Brain microvascular endothelial cell (primary cell): ENCODE data around the gene ADRA2A.

ENCODE experiments used
- DNase-seq: peaks from one replicate; pipeline ENCODE4 v3.0.0-alpha.2; 2020
- H3K27ac ChIP-seq: fragments of 250-450 bp; sonication (Bioruptor Pico); 2 replicates; pipeline ENCODE4 v1.5.1; 2020; ENCODE audit warnings: mild to moderate bottlenecking, moderate library complexity
- H3K27me3 ChIP-seq: fragments of 250-450 bp; sonication (Bioruptor Pico); replicated peaks from 2 replicates; pipeline ENCODE4 v1.5.1; 2020; ENCODE audit warnings: mild to moderate bottlenecking
- H3K36me3 ChIP-seq: fragments of 250-450 bp; sonication (Bioruptor Pico); replicated peaks from 2 replicates; pipeline ENCODE4 v1.5.1; 2020; ENCODE audit warnings: mild to moderate bottlenecking
- H3K4me3 ChIP-seq: 2 replicates; pipeline ENCODE4 v1.5.1; 2011; ENCODE audit warnings: low read depth, mild to moderate bottlenecking, control low read depth, low read length, moderate library complexity
- CTCF ChIP-seq: IDR thresholded peaks from 2 replicates; pipeline ENCODE4 v1.5.1; 2011; ENCODE audit warnings: low read depth, mild to moderate bottlenecking, moderate library complexity, low read length, control low read depth, inconsistent platforms; ENCODE audit errors: missing control alignments
- in situ Hi-C: cut with HindIII; loops from 2 replicates; pipeline ENCODE4 v1.10.0; 2017; ENCODE audit warnings: low sequenced_read_pairs, low pct_ligation_motif_present

Gene ADRA2A

GRCh38 chr10:111084366-111085255 lies 7.8 kb downstream of the ADRA2A start:
- TF ChIP-seq CTCF = no peak
- in situ Hi-C loops = no loop called here
- H3K4me3 ChIP-seq = no peak overlapping the region
- no peak for DNase-seq
- H3K27ac ChIP-seq = no peak overlapping the region
- H3K36me3 ChIP-seq = no peaks in the 10 kb centered on the region
- no peaks in the 10 kb centered on the region for H3K27me3 ChIP-seq

- no peak for DNase-seq
- Histone ChIP-seq H3K36me3 (no peaks in the 10 kb centered on the region), H3K27me3 (no peaks in the 10 kb centered on the region), H3K27ac (no peak overlapping the region), H3K4me3 (no peak overlapping the region)
- TF ChIP-seq CTCF = no peak
- in situ Hi-C loops = no loop called here
Measured at GRCh38 chr10:111085690-111086353, 9.0 kb downstream of the ADRA2A start.

GRCh38 chr10:111086574-111086973 lies 9.7 kb downstream of the ADRA2A start:
- TF ChIP-seq CTCF = no peak
- DNase-seq = no peak
- in situ Hi-C loops = no loop called here
- Histone ChIP-seq H3K27me3 (no peaks in the 10 kb centered on the region), H3K4me3 (no peak overlapping the region), H3K36me3 (no peaks in the 10 kb centered on the region), H3K27ac (no peak overlapping the region)

DNA sequence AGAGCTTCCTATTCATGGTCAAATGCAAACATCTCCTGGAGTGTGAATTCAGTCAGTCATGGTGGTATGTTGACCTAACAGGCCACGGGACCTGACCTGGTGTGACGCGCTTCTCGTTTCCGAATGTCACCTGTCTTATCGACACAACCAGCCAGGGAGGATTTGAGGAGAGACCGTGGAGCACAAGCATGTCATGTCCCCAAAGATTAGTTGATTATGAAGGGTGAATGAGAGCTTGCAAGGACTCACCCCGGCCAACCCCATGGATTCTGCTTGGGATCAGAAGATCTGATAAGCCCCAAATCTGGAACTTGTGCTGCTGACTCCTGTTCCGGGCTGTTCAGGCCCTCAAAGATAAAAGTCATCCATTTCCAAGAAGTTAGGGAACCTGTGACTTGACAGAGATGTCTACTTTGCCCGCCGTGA lies 10.5 kb downstream of the ADRA2A start:
- Histone ChIP-seq H3K27me3 (no peaks in the 10 kb centered on the region), H3K36me3 (no peaks in the 10 kb centered on the region), H3K4me3 (no peak overlapping the region), H3K27ac (no peak overlapping the region)
- DNase-seq = no peak
- in situ Hi-C loops = no loop called here
- no peak for TF ChIP-seq CTCF

DNA sequence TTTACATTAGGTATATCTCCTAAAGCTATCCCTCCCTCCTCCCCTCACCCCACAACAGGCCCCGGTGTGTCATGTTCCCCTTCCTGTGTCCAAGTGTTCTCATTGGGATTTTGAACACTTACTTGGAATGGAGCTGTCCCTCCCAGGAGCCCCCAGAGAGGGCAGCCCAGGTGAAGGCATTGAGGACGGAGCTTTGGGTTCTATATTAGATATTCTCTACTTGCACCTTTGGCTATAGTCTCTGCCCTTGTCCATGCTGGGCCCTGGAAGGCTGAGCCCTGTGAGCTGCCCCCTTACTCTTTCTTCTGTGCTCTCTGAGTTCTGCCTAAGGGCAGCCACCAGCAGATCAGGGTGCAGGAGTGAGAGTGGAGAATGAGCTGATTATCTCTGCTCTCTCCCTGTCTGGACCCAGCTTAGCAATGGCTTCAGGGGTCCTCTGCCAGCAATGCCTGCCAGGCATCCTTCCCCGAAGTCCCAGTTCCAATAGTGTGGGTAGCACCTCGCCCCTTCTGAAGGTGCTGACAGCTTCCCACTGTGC lies 11.2 kb downstream of the ADRA2A start:
- no peak for TF ChIP-seq CTCF
- no peak for DNase-seq
- Histone ChIP-seq H3K27me3 (no peaks in the 10 kb centered on the region), H3K4me3 (no peak overlapping the region), H3K27ac (no peak overlapping the region), H3K36me3 (no peaks in the 10 kb centered on the region)
- in situ Hi-C loops = no loop called here
